ENCODE data around the gene DSG3. TPM values are rescaled to one million over a fixed set of nuclear protein-coding genes. Genes with fewer than 3 reads are reported as not detected.

The DSG3 gene
- total and polyA plus RNA-seq, 10 of the 15 experiments (the other 5 are each of a cell fraction or from before 2014, with no cell fraction given), result 0.01 to 0.36 (median 0.30) TPM

DNA sequence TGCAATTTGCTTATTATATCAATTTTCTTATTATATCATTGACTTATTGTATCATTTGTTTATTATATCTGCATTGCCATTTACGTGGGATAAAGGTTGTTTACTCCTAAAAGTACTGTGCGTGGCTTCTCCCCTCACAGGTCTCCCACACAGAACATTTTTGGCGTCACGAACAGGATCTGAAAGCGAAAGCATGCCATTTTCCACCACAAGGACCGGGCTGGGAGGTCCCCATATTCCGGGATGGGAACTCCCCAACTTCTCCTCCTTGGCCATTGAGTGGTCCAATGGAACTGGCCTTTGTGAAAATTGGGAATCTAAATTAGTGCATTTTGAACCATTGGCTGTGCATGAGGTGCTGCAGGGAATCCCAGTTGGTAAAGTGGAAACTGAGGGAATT lies 45.6 kb downstream of the DSG3 start (continued):
- TF ChIP-seq ZNF687 (IDR thresholded peaks at IDR 0.05) (no peak), NBN (IDR thresholded peaks at IDR 0.05) (peak; percentile 66), STAT1 (conservative IDR thresholded peaks at IDR 0.05) (no peak), GATAD2B (conservative IDR thresholded peaks at IDR 0.05; ENCODE audit: low read depth) (0 out of 2 replicates have a peak, but pooled peaks have one; percentile 54), ETV6 (conservative IDR thresholded peaks at IDR 0.05 in 1 of 2, IDR thresholded peaks at IDR 0.05 in 1 of 2; ENCODE audit: borderline replicate concordance in 1 of 2, low read depth in 1 of 2) (no peak), BACH1 (IDR thresholded peaks at IDR 0.05; ENCODE audit: borderline replicate concordance) (peak; percentile 88; the same call in 1 of the 2 replicates), PRDM15 (CRISPR knock-in tag; IDR thresholded peaks at IDR 0.05) (no peak), TCF12 (IDR thresholded peaks at IDR 0.05; ENCODE audit: low read depth, low read length) (peak; percentile 62; the same call in 1 of the 2 replicates), NRF1 (conservative IDR thresholded peaks at IDR 0.05; ENCODE audit: low read depth, low read length) (no peak), RELA (IDR thresholded peaks at IDR 0.05; ENCODE audit: borderline replicate concordance, partially characterized antibody) (peak; percentile 77), PAX5 (IDR thresholded peaks at IDR 0.05; ENCODE audit: borderline replicate concordance, low read depth, low read length) (peak; percentile 91), MEF2A (IDR thresholded peaks at IDR 0.05; ENCODE audit: insufficient read depth, low read depth, low read length) (0 out of 2 replicates have a peak, but pooled peaks have one; percentile 48), TAF1 (IDR thresholded peaks at IDR 0.05; ENCODE audit: borderline replicate concordance, low read depth, low read length) (no peak), CHD2 (IDR thresholded peaks at IDR 0.05; ENCODE audit: borderline replicate concordance, low read depth, low read length) (peak; percentile 73; the same call in 1 of the 2 replicates), SREBF2 (IDR thresholded peaks at IDR 0.05; ENCODE audit: low read length) (no peak), NFIC (IDR thresholded peaks at IDR 0.05; ENCODE audit: low read depth, low read length) (peak; percentile 69), FOXM1 (IDR thresholded peaks at IDR 0.05; ENCODE audit: low read depth, low read length) (peak; percentile 79), SUZ12 (IDR thresholded peaks at IDR 0.05; ENCODE audit: unreplicated experiment) (no peak)
- TF ChIP-seq, protein P1, sequence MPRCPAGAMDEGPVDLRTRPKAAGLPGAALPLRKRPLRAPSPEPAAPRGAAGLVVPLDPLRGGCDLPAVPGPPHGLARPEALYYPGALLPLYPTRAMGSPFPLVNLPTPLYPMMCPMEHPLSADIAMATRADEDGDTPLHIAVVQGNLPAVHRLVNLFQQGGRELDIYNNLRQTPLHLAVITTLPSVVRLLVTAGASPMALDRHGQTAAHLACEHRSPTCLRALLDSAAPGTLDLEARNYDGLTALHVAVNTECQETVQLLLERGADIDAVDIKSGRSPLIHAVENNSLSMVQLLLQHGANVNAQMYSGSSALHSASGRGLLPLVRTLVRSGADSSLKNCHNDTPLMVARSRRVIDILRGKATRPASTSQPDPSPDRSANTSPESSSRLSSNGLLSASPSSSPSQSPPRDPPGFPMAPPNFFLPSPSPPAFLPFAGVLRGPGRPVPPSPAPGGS (IDR thresholded peaks at IDR 0.05; ENCODE audit: borderline replicate concordance, insufficient read depth, low read depth, low read length, poor library complexity, severe bottlenecking), result peak; percentile 47
- TF ChIP-seq, protein P2, sequence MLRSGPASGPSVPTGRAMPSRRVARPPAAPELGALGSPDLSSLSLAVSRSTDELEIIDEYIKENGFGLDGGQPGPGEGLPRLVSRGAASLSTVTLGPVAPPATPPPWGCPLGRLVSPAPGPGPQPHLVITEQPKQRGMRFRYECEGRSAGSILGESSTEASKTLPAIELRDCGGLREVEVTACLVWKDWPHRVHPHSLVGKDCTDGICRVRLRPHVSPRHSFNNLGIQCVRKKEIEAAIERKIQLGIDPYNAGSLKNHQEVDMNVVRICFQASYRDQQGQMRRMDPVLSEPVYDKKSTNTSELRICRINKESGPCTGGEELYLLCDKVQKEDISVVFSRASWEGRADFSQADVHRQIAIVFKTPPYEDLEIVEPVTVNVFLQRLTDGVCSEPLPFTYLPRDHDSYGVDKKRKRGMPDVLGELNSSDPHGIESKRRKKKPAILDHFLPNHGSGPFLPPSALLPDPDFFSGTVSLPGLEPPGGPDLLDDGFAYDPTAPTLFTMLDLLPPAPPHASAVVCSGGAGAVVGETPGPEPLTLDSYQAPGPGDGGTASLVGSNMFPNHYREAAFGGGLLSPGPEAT (IDR thresholded peaks at IDR 0.05; ENCODE audit: low read depth), result peak; percentile 95

All from GM12878 (cell line).